AG04449 (cell line): ENCODE measurements around the gene RIMOC1.
"Not testable (repeated sequence)": the region's sequence is repeated elsewhere in the genome, so short reads cannot be mapped to it uniquely, and the experiment has no call there.

Experiments
- CTCF ChIA-PET: fragments of 350-600 bp; formaldehyde crosslinking; extraction: SDS; loops from one replicate; lab custom pipeline; 2021; ENCODE audit warnings: antibody characterized with exemption; lab: Yijun Ruan, JAX
- POLR2A ChIA-PET: fragments of 400-600, 350-600 bp; formaldehyde crosslinking; extraction: SDS; loops from one replicate; lab custom pipeline; 2020; ENCODE audit warnings: antibody characterized with exemption, inconsistent platforms; lab: Yijun Ruan, JAX
- DNase-seq: peaks from one replicate; pipeline ENCODE4 v3.0.0-alpha.2; 2010; ENCODE audit warnings: low read depth, low spot score
- H3K4me3 ChIP-seq: 2 replicates; pipeline ENCODE4 v1.5.1; 2011; ENCODE audit warnings: low read depth, mild to moderate bottlenecking, control low read depth, low read length
- TF ChIP-seq, protein P1 (sequence below): IDR thresholded peaks from one replicate; pipeline ENCODE4 v1.5.1; 2011; ENCODE audit warnings: mild to moderate bottlenecking, moderate library complexity, low read length, control low read depth, inconsistent platforms; ENCODE audit not compliant: insufficient read depth; ENCODE audit errors: missing control alignments

The RIMOC1 gene

DNA sequence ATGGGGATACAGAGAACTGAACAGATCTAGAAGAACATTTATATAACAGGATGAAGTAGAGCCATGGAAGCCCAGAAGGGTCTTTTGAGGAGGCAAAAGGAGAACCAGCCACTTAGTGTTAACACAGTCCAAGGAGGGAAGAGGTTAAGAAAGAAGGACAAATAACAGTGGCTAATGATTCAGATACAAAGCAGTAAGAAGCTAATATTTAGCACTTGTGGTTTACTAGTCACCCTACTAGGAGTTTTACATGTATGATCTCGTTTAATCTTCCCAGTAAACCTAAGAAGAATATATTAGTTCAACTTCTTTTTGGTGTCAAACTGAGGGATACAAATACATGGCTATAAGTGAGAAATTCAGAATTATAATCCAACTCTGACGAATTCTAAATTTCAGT, 28.6 kb downstream of the RIMOC1 start:
- no peak for DNase-seq
- TF ChIP-seq, protein P1, sequence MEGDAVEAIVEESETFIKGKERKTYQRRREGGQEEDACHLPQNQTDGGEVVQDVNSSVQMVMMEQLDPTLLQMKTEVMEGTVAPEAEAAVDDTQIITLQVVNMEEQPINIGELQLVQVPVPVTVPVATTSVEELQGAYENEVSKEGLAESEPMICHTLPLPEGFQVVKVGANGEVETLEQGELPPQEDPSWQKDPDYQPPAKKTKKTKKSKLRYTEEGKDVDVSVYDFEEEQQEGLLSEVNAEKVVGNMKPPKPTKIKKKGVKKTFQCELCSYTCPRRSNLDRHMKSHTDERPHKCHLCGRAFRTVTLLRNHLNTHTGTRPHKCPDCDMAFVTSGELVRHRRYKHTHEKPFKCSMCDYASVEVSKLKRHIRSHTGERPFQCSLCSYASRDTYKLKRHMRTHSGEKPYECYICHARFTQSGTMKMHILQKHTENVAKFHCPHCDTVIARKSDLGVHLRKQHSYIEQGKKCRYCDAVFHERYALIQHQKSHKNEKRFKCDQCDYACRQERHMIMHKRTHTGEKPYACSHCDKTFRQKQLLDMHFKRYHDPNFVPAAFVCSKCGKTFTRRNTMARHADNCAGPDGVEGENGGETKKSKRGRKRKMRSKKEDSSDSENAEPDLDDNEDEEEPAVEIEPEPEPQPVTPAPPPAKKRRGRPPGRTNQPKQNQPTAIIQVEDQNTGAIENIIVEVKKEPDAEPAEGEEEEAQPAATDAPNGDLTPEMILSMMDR: no peak
- no peak overlapping the region for H3K4me3 ChIP-seq
- ChIA-PET CTCF (no interaction called here), POLR2A (no interaction called here)

GRCh38 chr5:41935544-41935943, 31.4 kb downstream of the RIMOC1 start:
- CTCF ChIA-PET: no interaction called here
- no peak overlapping the region for H3K4me3 ChIP-seq
- TF ChIP-seq, protein P1: no peak
- POLR2A ChIA-PET: no interaction called here
- no peak for DNase-seq

DNA sequence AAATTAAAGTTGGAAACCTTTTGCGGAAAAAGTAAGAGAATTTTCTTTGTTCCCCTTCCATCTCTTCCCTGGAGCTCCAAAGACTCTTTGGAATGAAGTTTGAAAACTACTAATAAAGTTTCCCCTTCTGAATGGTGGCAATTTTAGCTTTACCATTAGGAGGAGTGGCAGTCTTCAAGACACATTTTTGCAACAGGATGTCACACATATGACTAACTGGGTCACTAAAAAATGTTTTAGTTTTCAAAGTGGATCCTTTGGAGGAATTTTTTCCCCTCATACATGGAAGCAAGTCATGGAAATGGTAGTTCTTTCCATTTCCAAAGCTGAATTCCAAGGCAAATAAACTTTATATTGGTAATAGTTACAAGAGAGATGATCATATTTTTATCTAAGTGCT, 36.5 kb downstream of the RIMOC1 start:
- CTCF ChIA-PET: no interaction called here
- TF ChIP-seq, protein P1: no peak
- POLR2A ChIA-PET: no interaction called here
- DNase-seq: no peak
- H3K4me3 ChIP-seq: no peak overlapping the region

GRCh38 chr5:41945332-41945955, 41.3 kb downstream of the RIMOC1 start:
- DNase-seq, H3K4me3 ChIP-seq, POLR2A ChIA-PET: not testable (repeated sequence)
- CTCF ChIA-PET: interaction anchor here (1.2 kb wide), 1 partner anchor 89 kb away, joined by 4 read pairs; no protein-coding TSS in a partner anchor

DNA sequence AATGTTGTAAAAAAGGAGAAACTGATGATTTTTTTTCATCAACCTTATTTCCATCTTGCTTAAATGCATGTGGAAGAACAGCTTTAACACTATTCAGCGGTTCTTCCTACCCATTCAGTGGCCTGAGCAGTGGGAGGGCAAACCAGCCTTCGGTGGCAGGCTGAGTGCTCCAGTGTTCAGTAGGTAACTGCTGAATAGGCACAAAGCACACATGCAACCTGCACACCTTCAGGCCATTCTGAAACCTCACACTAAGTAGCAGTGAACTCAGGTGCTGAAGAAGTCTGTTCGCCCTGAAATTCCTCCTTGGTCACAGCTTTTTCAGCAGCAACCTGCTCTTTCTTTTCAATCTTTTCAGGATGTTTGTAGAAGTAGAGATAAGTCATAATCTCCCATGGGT, 47.1 kb downstream of the RIMOC1 start:
- TF ChIP-seq, protein P1: no peak
- no peak overlapping the region for H3K4me3 ChIP-seq
- ChIA-PET POLR2A (no interaction called here), CTCF (no interaction called here)
- no peak for DNase-seq
